Activated CD4-positive, alpha-beta T cell treated with anti-CD3 and anti-CD28 coated beads, Interleukin-2, amount 10 ng/mL, durations not matched to agents 24 days and 14 days (primary cell): ENCODE results near the gene DOCK1. TPM values are rescaled to one million over a fixed set of nuclear protein-coding genes. Genes with fewer than 3 reads are reported as not detected.
A peak's percentile ranks its signal among the peaks of the same experiment; 100 is the strongest.
"Not testable (repeated sequence)": the region's sequence is repeated elsewhere in the genome, so short reads cannot be mapped to it uniquely, and the experiment has no call there.

ENCODE experiments used
- DNase-seq: peaks from one replicate; pipeline ENCODE4 v3.0.0; 2022
- H3K27ac Mint-ChIP-seq: one replicate; pipeline ENCODE4 v1.8.0; 2022; ENCODE audit warnings: mild to moderate bottlenecking, mixed read lengths
- H3K27me3 Mint-ChIP-seq: one replicate; pipeline ENCODE4 v1.8.0; 2022; ENCODE audit warnings: mixed read lengths
- H3K36me3 Mint-ChIP-seq: one replicate; pipeline ENCODE4 v1.8.0; 2022; ENCODE audit warnings: low read depth, mild to moderate bottlenecking, mixed read lengths
- H3K4me1 Mint-ChIP-seq: one replicate; pipeline ENCODE4 v1.8.0; 2021; ENCODE audit warnings: mixed read lengths
- H3K4me3 Mint-ChIP-seq: one replicate; pipeline ENCODE4 v1.8.0; 2022; ENCODE audit warnings: mild to moderate bottlenecking, moderate library complexity, mixed read lengths
- H3K9me3 Mint-ChIP-seq: one replicate; pipeline ENCODE4 v1.8.0; 2021; ENCODE audit warnings: mixed read lengths
- intact Hi-C: fragments of 100-400 bp; cut with micrococcal nuclease; formaldehyde crosslinking; loops from one replicate; pipeline ENCODE4 v1.15.1; 2023
- total RNA-seq: library from RNA; stranded (reverse); gene quantifications from 2 replicates; pipeline ENCODE4 v1.2.3, GENCODE V29; 2022

Gene DOCK1
- 1.2 and 1.5 TPM in 2 replicates for total RNA-seq

DNA sequence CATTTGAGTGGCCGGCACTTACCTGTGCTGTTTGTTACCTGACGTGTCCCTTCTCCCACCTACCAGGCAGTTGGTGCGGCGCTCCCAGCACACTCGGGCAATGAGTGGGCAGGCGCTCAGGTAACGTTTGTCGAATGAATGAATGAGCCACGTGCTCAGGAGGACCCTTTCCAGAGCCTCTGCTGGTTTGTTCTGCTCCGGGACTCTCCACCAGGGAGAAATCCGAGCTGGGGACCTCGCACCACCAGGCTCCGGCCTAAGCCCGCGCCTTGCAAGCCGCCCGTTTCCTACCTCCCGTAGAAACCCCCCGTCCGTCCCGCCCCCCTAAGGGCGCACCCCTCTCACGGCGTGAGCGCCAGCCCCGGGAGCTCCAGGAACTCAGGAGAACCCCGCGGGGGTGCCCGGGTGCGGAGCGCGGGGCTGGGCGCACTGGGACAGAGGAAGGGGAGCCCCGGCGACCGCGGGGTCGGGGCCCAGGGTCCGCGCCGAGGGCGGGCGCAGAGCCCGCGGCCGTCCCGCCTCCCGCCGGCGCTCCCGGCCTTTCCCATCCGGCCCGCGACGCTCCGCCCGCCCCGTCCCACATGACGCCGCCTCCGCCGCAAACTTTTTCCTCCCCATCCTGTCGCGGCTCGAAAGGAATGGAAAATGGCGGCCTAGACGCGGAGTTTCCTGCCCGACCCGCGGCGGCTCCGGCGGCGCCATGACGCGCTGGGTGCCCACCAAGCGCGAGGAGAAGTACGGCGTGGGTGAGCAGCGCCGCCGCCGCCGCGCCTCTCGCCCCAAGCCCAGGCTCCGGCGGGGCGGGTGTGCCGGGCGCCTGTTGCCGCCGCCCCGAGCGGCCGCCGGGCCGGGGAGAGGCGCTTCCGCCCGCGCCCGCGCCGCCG, at the start of gene DOCK1:
TSS of gene DOCK1 (plus strand) at position 611 of the 884 bp plus-strand sequence. CDS start at position 701, 90 bp downstream.
- H3K36me3 Mint-ChIP-seq = no peaks in the 10 kb centered on the region

DNA sequence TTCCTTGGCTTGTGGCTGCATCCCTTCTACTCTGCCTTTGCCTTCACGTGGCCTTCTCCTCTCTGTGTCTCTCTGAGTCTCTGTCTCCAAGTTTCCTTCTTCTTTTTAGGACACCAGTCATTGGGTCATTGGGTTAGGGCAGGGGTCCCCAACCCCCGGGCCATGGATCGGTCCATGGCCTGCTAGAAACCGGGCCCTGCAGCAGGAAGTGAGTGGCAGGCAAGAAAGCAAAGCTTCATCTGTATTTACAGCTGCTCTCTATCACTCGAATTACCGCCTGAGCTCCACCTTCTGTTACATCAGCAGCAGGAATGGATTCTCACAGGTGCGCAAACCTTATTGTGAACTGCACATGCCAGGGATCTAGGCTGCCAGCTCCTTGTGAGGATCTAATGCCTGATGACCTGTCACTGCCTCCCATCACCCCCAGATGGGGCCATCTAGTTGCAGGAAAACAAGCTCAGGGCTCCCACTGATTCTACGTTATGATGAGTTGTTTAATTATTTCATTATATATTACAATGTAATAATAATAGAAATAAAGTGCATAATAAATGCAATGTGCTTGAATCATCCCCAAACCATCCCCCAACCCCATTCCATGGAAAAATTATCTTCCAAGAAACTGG, 47.9 kb upstream of the DOCK1 start:
- H3K4me3 Mint-ChIP-seq = no peak overlapping the region
- H3K4me1 Mint-ChIP-seq = no peaks in the 10 kb centered on the region
- intact Hi-C loops = no loop called here
- DNase-seq = no peak
- peaks cover 5% of the 10 kb centered on the region for H3K9me3 Mint-ChIP-seq
- no peaks in the 10 kb centered on the region for H3K27me3 Mint-ChIP-seq
- H3K27ac Mint-ChIP-seq = no peak overlapping the region
- H3K36me3 Mint-ChIP-seq = no peaks in the 10 kb centered on the region

More for the DNA sequence above, at the start of gene DOCK1:
- DNase-seq = peak; percentile 60
- Mint-ChIP-seq H3K27me3 (peaks cover 19% of the 10 kb centered on the region), H3K27ac (peak within 1 kb of the TSS; percentile 48), H3K4me1 (no peaks in the 10 kb centered on the region), H3K4me3 (peak within 1 kb of the TSS; percentile 80), H3K9me3 (no peaks in the 10 kb centered on the region)
- intact Hi-C loops = no loop called here

GRCh38 chr10:126867567-126868365, 37.5 kb upstream of the DOCK1 start:
- intact Hi-C loops = no loop called here
- DNase-seq = no peak
- no peaks in the 10 kb centered on the region for H3K4me1 Mint-ChIP-seq
- peaks cover 14% of the 10 kb centered on the region for H3K9me3 Mint-ChIP-seq
- no peak overlapping the region for H3K4me3 Mint-ChIP-seq
- H3K36me3 Mint-ChIP-seq = no peaks in the 10 kb centered on the region
- no peak overlapping the region for H3K27ac Mint-ChIP-seq
- H3K27me3 Mint-ChIP-seq = no peaks in the 10 kb centered on the region

DNA sequence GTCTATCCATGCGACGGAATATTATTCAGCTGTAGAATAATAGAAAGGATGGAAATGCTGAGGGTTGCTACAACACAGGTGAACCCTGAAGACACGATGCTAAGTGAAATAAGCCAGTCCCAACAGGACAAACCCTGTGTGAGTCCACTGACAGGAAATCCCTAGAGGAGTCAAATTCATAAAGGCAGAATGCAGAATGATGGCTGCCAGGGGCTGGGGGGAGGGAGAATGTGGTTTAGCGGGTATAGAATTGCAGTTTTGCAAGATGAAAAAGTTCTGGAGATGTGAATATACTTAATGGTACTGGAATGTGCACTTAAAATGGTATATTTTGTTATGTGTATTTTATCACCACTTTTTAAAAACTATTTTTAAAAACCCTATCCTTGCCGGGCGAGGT, 36.9 kb upstream of the DOCK1 start:
- Mint-ChIP-seq H3K27me3 (no peaks in the 10 kb centered on the region), H3K4me1 (no peaks in the 10 kb centered on the region), H3K36me3 (no peaks in the 10 kb centered on the region), H3K4me3 (no peak overlapping the region), H3K27ac (no peak overlapping the region), H3K9me3 (peaks cover 14% of the 10 kb centered on the region)
- no peak for DNase-seq
- intact Hi-C loops = no loop called here

GRCh38 chr10:126872135-126872534, 33.1 kb upstream of the DOCK1 start:
- H3K27me3 Mint-ChIP-seq = no peaks in the 10 kb centered on the region
- no peak for DNase-seq
- H3K9me3 Mint-ChIP-seq = peaks cover 9% of the 10 kb centered on the region
- H3K36me3 Mint-ChIP-seq = no peaks in the 10 kb centered on the region
- H3K4me1 Mint-ChIP-seq = no peaks in the 10 kb centered on the region
- H3K4me3 Mint-ChIP-seq = no peak overlapping the region
- intact Hi-C loops = no loop called here
- no peak overlapping the region for H3K27ac Mint-ChIP-seq

- no peak for DNase-seq
- Mint-ChIP-seq H3K27me3 (no peaks in the 10 kb centered on the region), H3K4me1 (no peaks in the 10 kb centered on the region), H3K9me3 (peaks cover 9% of the 10 kb centered on the region), H3K4me3 (no peak overlapping the region), H3K36me3 (no peaks in the 10 kb centered on the region), H3K27ac (no peak overlapping the region)
- intact Hi-C loops = no loop called here
Measured at GRCh38 chr10:126872768-126873167, 32.5 kb upstream of the DOCK1 start.

DNA sequence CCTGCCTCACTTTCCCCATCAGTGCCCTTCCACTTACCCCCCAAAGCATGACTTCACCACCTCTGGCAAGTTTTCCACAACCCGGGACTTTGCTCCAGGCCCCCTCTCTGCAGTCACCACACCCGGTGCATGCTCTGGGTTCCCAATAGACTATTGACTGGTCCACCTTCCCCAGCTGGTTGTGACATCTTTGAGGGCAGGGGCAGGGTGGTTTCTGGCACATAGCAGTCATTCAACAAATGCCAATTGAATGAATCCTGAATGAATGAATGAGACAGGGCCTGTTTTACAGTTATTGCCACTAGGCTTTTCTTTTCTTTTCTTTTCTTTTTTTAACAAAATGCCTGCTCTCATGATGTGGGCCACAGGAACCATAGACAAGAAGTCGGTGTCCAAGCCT, 28.8 kb upstream of the DOCK1 start:
- H3K27ac Mint-ChIP-seq = no peak overlapping the region
- no peak overlapping the region for H3K4me3 Mint-ChIP-seq
- peaks cover 8% of the 10 kb centered on the region for H3K9me3 Mint-ChIP-seq
- intact Hi-C loops = no loop called here
- H3K36me3 Mint-ChIP-seq = no peaks in the 10 kb centered on the region
- H3K27me3 Mint-ChIP-seq = no peaks in the 10 kb centered on the region
- DNase-seq = no peak
- no peaks in the 10 kb centered on the region for H3K4me1 Mint-ChIP-seq

DNA sequence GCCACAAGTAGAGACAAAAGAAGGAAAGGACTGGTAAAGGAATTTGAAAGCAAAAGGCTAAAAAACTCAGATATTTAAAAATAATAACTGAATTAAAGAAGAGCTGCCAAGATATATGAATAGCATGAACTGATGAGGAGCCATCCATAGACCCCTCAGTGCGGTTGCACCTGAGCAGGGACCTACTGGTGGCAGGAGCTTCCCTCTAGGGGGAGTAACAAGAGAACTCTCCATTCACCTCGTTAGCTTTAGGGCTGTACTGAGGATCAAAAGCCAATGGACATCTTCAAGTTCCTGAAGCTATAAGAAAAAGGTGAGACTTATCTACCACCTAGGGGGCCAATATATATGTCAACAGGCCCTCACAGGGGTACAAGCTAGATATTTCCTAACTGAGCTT, 27.8 kb upstream of the DOCK1 start:
- DNase-seq = no peak
- Mint-ChIP-seq H3K4me3 (no peak overlapping the region), H3K27ac (no peak overlapping the region), H3K36me3 (no peaks in the 10 kb centered on the region), H3K4me1 (no peaks in the 10 kb centered on the region), H3K27me3 (no peaks in the 10 kb centered on the region), H3K9me3 (peaks cover 12% of the 10 kb centered on the region)
- intact Hi-C loops = no loop called here

DNA sequence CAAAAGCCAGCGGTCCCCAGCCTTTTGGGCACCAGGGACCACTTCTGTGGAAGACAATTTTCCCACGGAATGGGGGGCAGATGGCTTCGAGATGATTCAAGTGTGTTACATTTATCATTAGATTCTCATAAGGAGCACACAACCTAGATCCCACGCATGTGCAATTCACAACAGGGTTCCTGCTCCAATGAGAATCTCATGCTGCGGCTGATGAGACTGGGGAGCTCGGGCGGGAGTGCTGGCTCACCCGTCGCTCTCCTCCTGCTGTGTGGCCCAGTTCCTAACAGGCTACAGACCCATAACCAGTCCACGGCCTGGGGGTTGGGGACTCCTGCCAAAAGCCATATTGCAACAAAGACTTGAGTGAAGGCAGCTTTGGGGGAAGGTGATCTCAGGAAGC, 26.6 kb upstream of the DOCK1 start:
- no peak overlapping the region for H3K4me3 Mint-ChIP-seq
- no peaks in the 10 kb centered on the region for H3K4me1 Mint-ChIP-seq
- peaks cover 12% of the 10 kb centered on the region for H3K9me3 Mint-ChIP-seq
- H3K27ac Mint-ChIP-seq = no peak overlapping the region
- no peaks in the 10 kb centered on the region for H3K27me3 Mint-ChIP-seq
- no peaks in the 10 kb centered on the region for H3K36me3 Mint-ChIP-seq
- intact Hi-C loops = no loop called here
- no peak for DNase-seq

GRCh38 chr10:126880926-126881325, 24.3 kb upstream of the DOCK1 start:
- Mint-ChIP-seq H3K4me3 (no peak overlapping the region), H3K36me3 (no peaks in the 10 kb centered on the region)

DNA sequence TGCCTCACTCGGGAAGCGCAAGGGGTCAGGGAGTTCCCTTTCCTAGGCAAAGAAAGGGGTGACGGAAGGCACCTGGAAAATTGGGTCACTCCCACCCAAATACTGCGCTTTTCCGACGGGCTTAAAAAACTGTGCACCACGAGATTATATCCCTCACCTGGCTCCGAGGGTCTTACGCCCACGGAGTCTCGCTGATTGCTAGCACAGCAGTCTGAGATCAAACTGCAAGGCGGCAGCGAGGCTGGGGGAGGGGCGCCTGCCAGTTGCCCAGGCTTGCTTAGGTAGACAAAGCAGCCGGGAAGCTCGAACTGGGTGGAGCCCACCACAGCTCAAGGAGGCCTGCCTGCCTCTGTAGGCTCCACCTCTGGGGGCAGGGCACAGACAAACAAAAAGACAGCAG, 23.2 kb upstream of the DOCK1 start:
- H3K4me3 Mint-ChIP-seq, H3K36me3 Mint-ChIP-seq, DNase-seq, H3K27ac Mint-ChIP-seq, intact Hi-C loops, H3K27me3 Mint-ChIP-seq, H3K9me3 Mint-ChIP-seq, H3K4me1 Mint-ChIP-seq: not testable (repeated sequence)

More at GRCh38 chr10:126880926-126881325, 24.3 kb upstream of the DOCK1 start:
- DNase-seq = no peak
- no peaks in the 10 kb centered on the region for H3K27me3 Mint-ChIP-seq
- H3K9me3 Mint-ChIP-seq = peaks cover 12% of the 10 kb centered on the region
- H3K4me1 Mint-ChIP-seq = no peaks in the 10 kb centered on the region
- intact Hi-C loops = no loop called here
- no peak overlapping the region for H3K27ac Mint-ChIP-seq

- H3K27me3 Mint-ChIP-seq, H3K4me1 Mint-ChIP-seq, DNase-seq, H3K4me3 Mint-ChIP-seq, intact Hi-C loops, H3K27ac Mint-ChIP-seq, H3K9me3 Mint-ChIP-seq, H3K36me3 Mint-ChIP-seq: not testable (repeated sequence)
Measured at GRCh38 chr10:126888436-126888835, 16.8 kb upstream of the DOCK1 start.

DNA sequence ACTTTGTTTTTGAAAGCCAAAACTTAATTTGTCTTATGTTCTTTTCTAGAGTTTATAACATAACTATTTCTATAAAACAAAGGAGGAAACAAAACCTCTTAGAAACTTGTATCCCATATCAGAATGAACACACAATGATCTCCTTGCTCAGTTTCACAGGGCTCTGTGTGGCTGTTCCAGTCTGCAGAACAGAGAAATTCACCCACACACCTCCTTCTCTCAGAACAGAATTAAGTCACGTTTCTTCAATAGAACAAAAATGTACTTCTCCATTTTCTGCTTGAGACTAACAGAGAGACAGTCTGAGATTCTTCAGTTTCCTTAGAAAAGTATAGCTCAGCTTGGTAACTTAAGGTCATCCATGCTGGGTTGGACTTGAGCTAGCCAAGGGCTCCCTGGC, 15.8 kb upstream of the DOCK1 start:
- H3K27ac Mint-ChIP-seq = no peak overlapping the region
- no peaks in the 10 kb centered on the region for H3K36me3 Mint-ChIP-seq
- H3K4me1 Mint-ChIP-seq = no peaks in the 10 kb centered on the region
- no peak overlapping the region for H3K4me3 Mint-ChIP-seq
- H3K9me3 Mint-ChIP-seq = peaks cover 5% of the 10 kb centered on the region
- intact Hi-C loops = no loop called here
- H3K27me3 Mint-ChIP-seq = no peaks in the 10 kb centered on the region
- no peak for DNase-seq

DNA sequence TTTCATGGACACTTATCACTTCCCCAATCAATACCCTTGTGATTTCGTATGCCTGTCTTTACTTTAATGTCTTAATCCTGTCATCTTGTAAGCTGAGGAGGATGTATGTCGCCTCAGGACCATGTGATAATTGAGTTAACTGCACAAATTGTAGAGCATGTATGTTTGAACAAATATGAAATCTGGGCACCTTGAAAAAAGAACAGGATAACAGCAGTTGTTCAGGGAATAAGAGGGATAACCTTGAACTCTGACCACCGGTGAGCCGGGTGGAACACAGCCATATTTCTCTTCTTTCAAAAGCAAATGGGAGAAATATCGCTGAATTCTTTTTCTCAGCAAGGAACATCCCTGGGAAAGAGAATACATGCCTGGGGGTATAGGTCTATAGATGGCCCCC, 14.4 kb upstream of the DOCK1 start:
- intact Hi-C loops, H3K36me3 Mint-ChIP-seq, H3K4me3 Mint-ChIP-seq, DNase-seq, H3K9me3 Mint-ChIP-seq, H3K27me3 Mint-ChIP-seq, H3K27ac Mint-ChIP-seq, H3K4me1 Mint-ChIP-seq: not testable (repeated sequence)
